Uterus (tissue), 2 donors: Measurements from ENCODE around the gene USP4.

Source experiments
- POLR2A ChIP-seq, 2 donors: fragments of 450-650 bp; IDR thresholded peaks; one replicate each; pipeline ENCODE4 v1.6.1; 2016; ENCODE audit warnings: antibody characterized with exemption in 2 of 2, mild to moderate bottlenecking in 1 of 2, moderate library complexity in 1 of 2
- TF ChIP-seq, protein P1 (sequence below), 4 experiments: fragments of 200-600 bp in 2 of 4; fragments of 450-650 bp in 2 of 4; sonication (generic) in 2 of 4; IDR thresholded peaks; one replicate each; pipeline ENCODE4 v1.5.1; 2016 to 2019; ENCODE audit warnings: antibody characterized with exemption in 4 of 4, mild to moderate bottlenecking in 2 of 4, moderate library complexity in 1 of 4

DNA sequence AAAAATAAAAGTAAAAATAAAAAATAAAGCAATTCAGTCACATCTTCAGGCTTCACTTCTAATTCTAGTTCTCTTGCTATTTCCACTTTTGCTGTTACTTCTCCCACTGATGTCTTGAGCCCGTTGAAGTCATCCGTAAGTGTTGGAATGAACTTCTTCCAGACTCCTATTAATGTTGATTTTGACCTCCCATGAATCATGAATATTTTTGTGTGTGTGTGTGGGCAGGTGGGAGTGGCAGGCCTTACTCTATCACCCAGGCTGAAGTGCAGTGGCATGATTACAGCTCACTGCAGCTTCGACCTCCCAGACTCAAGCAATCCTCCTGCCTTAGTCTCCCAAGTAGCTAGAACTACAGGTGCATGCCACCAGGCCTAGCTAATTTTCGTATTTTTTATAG, 10.7 kb downstream of the USP4 start:
- TF ChIP-seq, protein P1, sequence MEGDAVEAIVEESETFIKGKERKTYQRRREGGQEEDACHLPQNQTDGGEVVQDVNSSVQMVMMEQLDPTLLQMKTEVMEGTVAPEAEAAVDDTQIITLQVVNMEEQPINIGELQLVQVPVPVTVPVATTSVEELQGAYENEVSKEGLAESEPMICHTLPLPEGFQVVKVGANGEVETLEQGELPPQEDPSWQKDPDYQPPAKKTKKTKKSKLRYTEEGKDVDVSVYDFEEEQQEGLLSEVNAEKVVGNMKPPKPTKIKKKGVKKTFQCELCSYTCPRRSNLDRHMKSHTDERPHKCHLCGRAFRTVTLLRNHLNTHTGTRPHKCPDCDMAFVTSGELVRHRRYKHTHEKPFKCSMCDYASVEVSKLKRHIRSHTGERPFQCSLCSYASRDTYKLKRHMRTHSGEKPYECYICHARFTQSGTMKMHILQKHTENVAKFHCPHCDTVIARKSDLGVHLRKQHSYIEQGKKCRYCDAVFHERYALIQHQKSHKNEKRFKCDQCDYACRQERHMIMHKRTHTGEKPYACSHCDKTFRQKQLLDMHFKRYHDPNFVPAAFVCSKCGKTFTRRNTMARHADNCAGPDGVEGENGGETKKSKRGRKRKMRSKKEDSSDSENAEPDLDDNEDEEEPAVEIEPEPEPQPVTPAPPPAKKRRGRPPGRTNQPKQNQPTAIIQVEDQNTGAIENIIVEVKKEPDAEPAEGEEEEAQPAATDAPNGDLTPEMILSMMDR (IDR thresholded peaks at IDR 0.05) = no peak
- TF ChIP-seq POLR2A (IDR thresholded peaks at IDR 0.05) = no peak
